Hindlimb muscle (tissue), 1 donor: ENCODE results near the gene MSI2. TPM values are rescaled to one million over a fixed set of nuclear protein-coding genes. Genes with fewer than 3 reads are reported as not detected.

Source experiments
- polyA plus RNA-seq: library from polyadenylated mRNA; unstranded; fragments of 120-200 nt; gene quantifications from one replicate; pipeline ENCODE4 v1.2.1, GENCODE V29; 2013; ENCODE audit not compliant: insufficient read length

The MSI2 gene
- polyA plus RNA-seq, 1 donor, result 33.6 TPM

Other genes starting within 250 kb of the MSI2 start
- gene AKAP1, start 171.3 kb upstream of the MSI2 start, polyA plus RNA-seq, result 90.7 TPM